Progenitor cell of endocrine pancreas (in vitro differentiated cells): ENCODE results near the gene CCDC63. TPM values are rescaled to one million over a fixed set of nuclear protein-coding genes. Genes with fewer than 3 reads are reported as not detected.

Experiments used
- DNase-seq: peaks from one replicate; pipeline ENCODE4 v3.0.0; 2021; ENCODE audit warnings: low spot score; ENCODE audit not compliant: unreplicated experiment
- H3K27ac Mint-ChIP-seq: 2 replicates; pipeline ENCODE4 v1.8.0; 2021; ENCODE audit warnings: mild to moderate bottlenecking, moderate library complexity, mixed read lengths
- H3K27me3 Mint-ChIP-seq: 2 replicates; pipeline ENCODE4 v1.8.0; 2021; ENCODE audit warnings: mixed read lengths
- H3K36me3 Mint-ChIP-seq: 2 replicates; pipeline ENCODE4 v1.8.0; 2022; ENCODE audit warnings: mixed read lengths; ENCODE audit not compliant: insufficient read depth
- H3K4me1 Mint-ChIP-seq: 2 replicates; pipeline ENCODE4 v1.8.0; 2021; ENCODE audit warnings: low read depth, mixed read lengths
- H3K4me3 Mint-ChIP-seq: 2 replicates; pipeline ENCODE4 v1.8.0; 2021; ENCODE audit warnings: low read depth, mild to moderate bottlenecking, moderate library complexity, mixed read lengths
- H3K9me3 Mint-ChIP-seq: 2 replicates; pipeline ENCODE4 v1.8.0; 2021; ENCODE audit warnings: low read depth, mixed read lengths
- total RNA-seq: library from RNA; stranded (reverse); gene quantifications from 2 replicates; pipeline ENCODE4 v1.2.1, GENCODE V29; 2021
- TF ChIP-seq, protein P1 (sequence below): fragments of 200-600 bp; sonication (generic); IDR thresholded peaks from one replicate; pipeline ENCODE4 v1.5.0; 2021; ENCODE audit warnings: antibody characterized with exemption, mild to moderate bottlenecking; ENCODE audit not compliant: unreplicated experiment

Gene CCDC63
- total RNA-seq, 1 donor from 2014 or later: not detected

DNA sequence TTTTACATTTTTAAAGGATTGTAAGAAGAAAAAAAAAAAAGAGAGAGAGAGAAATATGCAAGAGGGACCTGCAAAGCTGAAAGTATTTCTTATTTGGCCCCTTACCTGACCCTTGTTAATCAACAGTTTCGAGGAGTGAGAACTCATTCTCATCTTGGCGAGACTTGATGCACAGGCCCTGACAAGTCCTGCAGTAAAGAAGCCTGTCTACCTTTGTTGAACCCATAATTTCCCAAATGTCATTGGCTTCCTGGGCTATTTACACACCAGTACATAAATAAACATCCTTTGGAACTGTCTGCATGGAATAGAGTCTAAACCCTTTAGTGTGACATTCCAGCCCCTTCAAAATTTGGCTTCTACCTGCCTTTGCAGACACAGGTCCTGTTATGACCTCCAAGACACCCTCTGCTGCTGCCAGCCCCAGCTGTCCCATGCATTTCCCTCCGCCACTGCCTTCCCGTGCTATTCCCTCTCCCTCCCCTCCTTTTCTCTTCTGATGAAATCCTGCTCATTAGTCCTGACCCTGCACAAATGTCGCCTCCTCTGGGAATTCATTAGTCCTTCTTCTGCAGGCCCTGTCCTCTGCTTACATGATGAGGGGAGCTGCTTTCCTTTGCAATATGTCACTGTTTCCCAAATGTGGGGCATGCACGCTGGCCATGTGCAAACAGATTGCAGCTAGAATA is 38.5 kb downstream of the CCDC63 start:
- Mint-ChIP-seq H3K4me3 (no peak overlapping the region), H3K27me3 (peaks cover 21% of the 10 kb centered on the region), H3K27ac (no peak overlapping the region), H3K36me3 (no peaks in the 10 kb centered on the region), H3K4me1 (peaks cover 2% of the 10 kb centered on the region), H3K9me3 (peaks cover 5% of the 10 kb centered on the region)
- no peak for DNase-seq
- TF ChIP-seq, protein P1, sequence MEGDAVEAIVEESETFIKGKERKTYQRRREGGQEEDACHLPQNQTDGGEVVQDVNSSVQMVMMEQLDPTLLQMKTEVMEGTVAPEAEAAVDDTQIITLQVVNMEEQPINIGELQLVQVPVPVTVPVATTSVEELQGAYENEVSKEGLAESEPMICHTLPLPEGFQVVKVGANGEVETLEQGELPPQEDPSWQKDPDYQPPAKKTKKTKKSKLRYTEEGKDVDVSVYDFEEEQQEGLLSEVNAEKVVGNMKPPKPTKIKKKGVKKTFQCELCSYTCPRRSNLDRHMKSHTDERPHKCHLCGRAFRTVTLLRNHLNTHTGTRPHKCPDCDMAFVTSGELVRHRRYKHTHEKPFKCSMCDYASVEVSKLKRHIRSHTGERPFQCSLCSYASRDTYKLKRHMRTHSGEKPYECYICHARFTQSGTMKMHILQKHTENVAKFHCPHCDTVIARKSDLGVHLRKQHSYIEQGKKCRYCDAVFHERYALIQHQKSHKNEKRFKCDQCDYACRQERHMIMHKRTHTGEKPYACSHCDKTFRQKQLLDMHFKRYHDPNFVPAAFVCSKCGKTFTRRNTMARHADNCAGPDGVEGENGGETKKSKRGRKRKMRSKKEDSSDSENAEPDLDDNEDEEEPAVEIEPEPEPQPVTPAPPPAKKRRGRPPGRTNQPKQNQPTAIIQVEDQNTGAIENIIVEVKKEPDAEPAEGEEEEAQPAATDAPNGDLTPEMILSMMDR: no peak

DNA sequence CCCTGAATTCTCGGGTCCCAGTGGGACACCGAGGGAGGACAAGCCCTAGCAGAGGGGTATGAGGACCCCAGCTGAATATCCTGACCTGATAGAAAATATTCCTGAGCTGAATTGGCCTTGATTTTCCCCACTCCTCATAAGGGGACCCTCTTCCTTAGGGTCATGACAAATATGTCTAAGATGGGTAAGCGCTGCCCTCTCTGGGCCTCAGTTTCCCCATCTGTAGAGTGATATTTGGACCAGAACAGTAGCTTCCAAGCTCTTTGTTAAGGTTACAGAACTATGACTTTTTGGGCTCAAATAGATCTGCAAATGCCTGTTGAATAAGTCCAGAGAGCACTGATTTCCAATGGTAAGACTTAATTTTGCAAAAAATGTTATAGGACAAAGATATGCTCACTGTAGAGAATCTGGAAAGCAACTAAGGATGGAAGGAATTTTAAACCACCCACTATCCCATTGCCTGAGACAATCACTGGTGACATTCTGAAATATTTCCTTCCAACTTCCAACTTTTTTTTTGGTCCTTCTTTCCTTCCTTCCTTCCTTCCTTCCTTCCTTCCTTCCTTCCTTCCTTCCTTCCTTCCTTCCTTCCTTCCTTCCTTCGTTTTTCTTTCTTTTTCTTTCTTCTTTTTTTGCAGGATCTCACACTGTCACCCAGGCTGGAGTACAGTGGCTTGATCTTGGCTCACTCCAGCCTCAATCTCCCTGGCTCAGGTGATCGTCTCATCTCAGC is 41.6 kb downstream of the CCDC63 start:
- no peaks in the 10 kb centered on the region for H3K9me3 Mint-ChIP-seq
- H3K36me3 Mint-ChIP-seq: no peaks in the 10 kb centered on the region
- no peak overlapping the region for H3K4me3 Mint-ChIP-seq
- no peak for DNase-seq
- peaks cover 2% of the 10 kb centered on the region for H3K4me1 Mint-ChIP-seq
- TF ChIP-seq, protein P1: peak; percentile 5
- peaks cover 29% of the 10 kb centered on the region for H3K27me3 Mint-ChIP-seq
- H3K27ac Mint-ChIP-seq: no peak overlapping the region

DNA sequence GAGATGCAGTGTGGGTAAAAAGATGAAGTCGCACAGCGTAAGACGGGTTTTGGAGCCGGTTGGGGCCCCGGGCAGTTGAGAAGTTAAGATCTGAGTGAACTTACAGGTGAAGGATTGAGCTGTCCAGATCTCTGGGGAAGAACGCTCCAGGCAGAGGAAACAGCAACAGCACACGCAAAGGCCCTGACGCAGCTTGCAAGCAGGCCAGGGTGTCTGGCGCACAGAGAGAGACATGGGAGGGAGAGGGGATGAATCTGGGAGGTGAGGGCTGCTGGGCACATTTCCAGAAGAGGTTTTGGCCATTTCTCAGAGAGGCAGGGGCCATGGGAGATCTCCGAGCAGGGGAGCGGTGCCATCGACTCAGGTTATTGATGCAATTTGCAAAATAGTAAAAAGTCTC is 42.6 kb downstream of the CCDC63 start:
- TF ChIP-seq, protein P1: no peak
- Mint-ChIP-seq H3K27me3 (peaks cover 27% of the 10 kb centered on the region), H3K36me3 (no peaks in the 10 kb centered on the region), H3K4me3 (no peak overlapping the region), H3K9me3 (no peaks in the 10 kb centered on the region), H3K4me1 (peaks cover 2% of the 10 kb centered on the region), H3K27ac (no peak overlapping the region)
- DNase-seq: no peak

DNA sequence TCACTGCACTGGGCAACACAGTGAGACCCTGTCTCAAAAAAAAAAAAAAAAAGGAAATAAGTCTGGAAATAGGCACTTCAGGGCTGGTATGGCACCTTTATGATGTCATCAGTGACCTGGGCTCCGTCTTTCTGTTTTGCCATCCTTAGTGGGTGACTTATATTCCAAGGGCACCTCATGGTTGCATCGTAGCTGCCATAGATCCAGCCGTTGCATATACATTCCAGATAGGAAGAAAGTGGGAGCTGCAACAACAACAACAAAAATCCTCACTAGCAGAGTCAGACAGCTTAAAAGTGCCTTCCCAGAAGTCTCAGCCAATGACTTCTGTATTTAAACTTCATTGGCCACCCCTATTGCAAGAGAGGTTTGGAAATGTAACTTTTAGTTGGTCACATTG is 47.2 kb downstream of the CCDC63 start:
- TF ChIP-seq, protein P1: no peak
- DNase-seq: no peak
- H3K9me3 Mint-ChIP-seq: no peaks in the 10 kb centered on the region
- no peaks in the 10 kb centered on the region for H3K4me1 Mint-ChIP-seq
- no peak overlapping the region for H3K27ac Mint-ChIP-seq
- H3K4me3 Mint-ChIP-seq: no peak overlapping the region
- no peaks in the 10 kb centered on the region for H3K36me3 Mint-ChIP-seq
- H3K27me3 Mint-ChIP-seq: peaks cover 19% of the 10 kb centered on the region

DNA sequence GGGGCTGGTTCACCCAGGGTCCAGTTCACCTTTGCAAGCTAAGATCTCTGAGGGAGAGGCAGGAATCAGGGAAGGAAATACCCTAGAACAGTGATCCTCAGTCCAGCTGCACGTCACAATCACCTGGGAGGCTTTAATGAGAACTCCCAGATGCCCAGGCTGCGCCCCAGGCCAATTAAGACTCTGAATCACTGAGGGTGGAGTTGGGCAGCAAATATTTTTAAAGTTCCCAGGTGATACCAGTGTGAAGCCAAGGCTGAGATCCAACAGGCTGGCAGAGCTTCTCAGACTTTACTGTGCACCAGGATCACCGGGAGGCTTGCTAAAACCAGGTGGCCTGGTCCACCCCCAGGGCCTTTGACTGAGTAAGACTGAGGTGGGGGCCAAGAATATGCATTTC is 49.8 kb downstream of the CCDC63 start:
- no peak overlapping the region for H3K4me3 Mint-ChIP-seq
- H3K36me3 Mint-ChIP-seq: peaks cover 1% of the 10 kb centered on the region
- no peak for DNase-seq
- H3K27ac Mint-ChIP-seq: no peak overlapping the region
- peaks cover 2% of the 10 kb centered on the region for H3K9me3 Mint-ChIP-seq
- peaks cover 2% of the 10 kb centered on the region for H3K4me1 Mint-ChIP-seq
- TF ChIP-seq, protein P1: no peak
- peaks cover 11% of the 10 kb centered on the region for H3K27me3 Mint-ChIP-seq
